ENCODE data around the gene ZNF516. TPM values are rescaled to one million over a fixed set of nuclear protein-coding genes. Genes with fewer than 3 reads are reported as not detected.

ZNF516 gene
- total and polyA plus RNA-seq, 10 of the 15 experiments (the other 5 are each of a cell fraction or from before 2014, with no cell fraction given): 2.0 to 32.0 (median 8.3) TPM

DNA sequence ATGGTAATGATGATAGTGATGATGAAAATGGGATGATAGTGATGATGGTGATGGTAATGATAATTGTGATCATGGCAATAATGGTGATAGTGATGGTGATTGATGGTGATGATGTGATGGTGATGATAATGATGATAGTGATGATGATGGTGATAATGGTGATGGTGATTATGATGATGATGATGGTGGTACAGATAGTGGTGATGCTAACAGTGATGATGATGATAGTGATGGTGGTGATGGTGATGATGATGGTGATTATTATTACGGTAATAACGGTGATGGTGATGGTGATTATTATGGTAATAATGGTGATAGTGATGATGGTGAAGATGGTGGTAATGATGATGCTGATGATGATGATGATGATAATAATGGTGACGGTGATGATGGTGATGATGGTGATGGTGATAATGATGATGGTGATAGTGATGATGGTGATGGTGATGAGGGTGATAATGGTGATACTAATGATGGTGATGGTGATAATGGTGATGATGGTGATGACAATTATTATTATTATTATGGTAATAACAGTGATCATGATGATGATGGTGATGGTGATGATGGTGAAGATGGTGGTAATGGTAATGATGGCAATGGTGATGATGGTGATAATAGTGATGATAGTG lies 151.0 kb downstream of the ZNF516 start:
- H3K4me1 ChIP-seq (ENCODE audit: control insufficient read depth, insufficient read depth, low read length): no peaks in the 10 kb centered on the region
- H3K4me2 ChIP-seq (ENCODE audit: control insufficient read depth, insufficient read depth): no peak overlapping the region
- RAD21 ChIA-PET (ENCODE audit: unreplicated experiment): no interaction called here
- H2AFZ ChIP-seq (ENCODE audit: control insufficient read depth, low read depth, low read length): no peak overlapping the region
- no TSS peak for BruUV-seq (replicated peaks)
- H3K9ac ChIP-seq (ENCODE audit: control insufficient read depth, insufficient read depth, low read length): no peak overlapping the region
- in situ Hi-C loops (cut with MboI) (no loop called here), intact Hi-C loops (cut with micrococcal nuclease; ENCODE audit: unreplicated experiment) (loop anchor here (10.0 kb wide), 1 partner anchor 1689 kb away; no protein-coding TSS in a partner anchor)
- POLR2A ChIA-PET: no interaction called here
- H3K36me3 ChIP-seq (ENCODE audit: control insufficient read depth in 2 of 2, insufficient read depth in 2 of 2, low read length in 1 of 2): no peaks in the 10 kb centered on the region
- TF ChIP-seq JUNB (IDR thresholded peaks at IDR 0.05) (no peak), IRF4 (IDR thresholded peaks at IDR 0.05; ENCODE audit: low read depth, low read length) (no peak), WRNIP1 (IDR thresholded peaks at IDR 0.05; ENCODE audit: borderline replicate concordance, low read depth, low read length) (no peak), KDM1A (IDR thresholded peaks at IDR 0.05; ENCODE audit: borderline replicate concordance) (no peak), NR2C1 (IDR thresholded peaks at IDR 0.05) (no peak), BMI1 (IDR thresholded peaks at IDR 0.05; ENCODE audit: borderline replicate concordance) (no peak), SMC3 (IDR thresholded peaks at IDR 0.05; ENCODE audit: borderline replicate concordance, low read length) (no peak)
- TF ChIP-seq, protein P1, sequence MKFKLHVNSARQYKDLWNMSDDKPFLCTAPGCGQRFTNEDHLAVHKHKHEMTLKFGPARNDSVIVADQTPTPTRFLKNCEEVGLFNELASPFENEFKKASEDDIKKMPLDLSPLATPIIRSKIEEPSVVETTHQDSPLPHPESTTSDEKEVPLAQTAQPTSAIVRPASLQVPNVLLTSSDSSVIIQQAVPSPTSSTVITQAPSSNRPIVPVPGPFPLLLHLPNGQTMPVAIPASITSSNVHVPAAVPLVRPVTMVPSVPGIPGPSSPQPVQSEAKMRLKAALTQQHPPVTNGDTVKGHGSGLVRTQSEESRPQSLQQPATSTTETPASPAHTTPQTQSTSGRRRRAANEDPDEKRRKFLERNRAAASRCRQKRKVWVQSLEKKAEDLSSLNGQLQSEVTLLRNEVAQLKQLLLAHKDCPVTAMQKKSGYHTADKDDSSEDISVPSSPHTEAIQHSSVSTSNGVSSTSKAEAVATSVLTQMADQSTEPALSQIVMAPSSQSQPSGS (IDR thresholded peaks at IDR 0.05; ENCODE audit: low read length): no peak
- TF ChIP-seq, protein P2, sequence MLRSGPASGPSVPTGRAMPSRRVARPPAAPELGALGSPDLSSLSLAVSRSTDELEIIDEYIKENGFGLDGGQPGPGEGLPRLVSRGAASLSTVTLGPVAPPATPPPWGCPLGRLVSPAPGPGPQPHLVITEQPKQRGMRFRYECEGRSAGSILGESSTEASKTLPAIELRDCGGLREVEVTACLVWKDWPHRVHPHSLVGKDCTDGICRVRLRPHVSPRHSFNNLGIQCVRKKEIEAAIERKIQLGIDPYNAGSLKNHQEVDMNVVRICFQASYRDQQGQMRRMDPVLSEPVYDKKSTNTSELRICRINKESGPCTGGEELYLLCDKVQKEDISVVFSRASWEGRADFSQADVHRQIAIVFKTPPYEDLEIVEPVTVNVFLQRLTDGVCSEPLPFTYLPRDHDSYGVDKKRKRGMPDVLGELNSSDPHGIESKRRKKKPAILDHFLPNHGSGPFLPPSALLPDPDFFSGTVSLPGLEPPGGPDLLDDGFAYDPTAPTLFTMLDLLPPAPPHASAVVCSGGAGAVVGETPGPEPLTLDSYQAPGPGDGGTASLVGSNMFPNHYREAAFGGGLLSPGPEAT (IDR thresholded peaks at IDR 0.05; ENCODE audit: low read depth): no peak
- SMC1A ChIA-PET (ENCODE audit: uncharacterized antibody, unreplicated experiment): no interaction called here
- no peak for ATAC-seq
- H3K27ac ChIP-seq (ENCODE audit: control insufficient read depth, insufficient read depth): no peak overlapping the region
- CTCF ChIA-PET: no interaction called here
- peak; percentile 31 for FAIRE-seq
- no peaks in the 10 kb centered on the region for H3K27me3 ChIP-seq (replicated peaks in 1 of 2; ENCODE audit: control insufficient read depth in 2 of 2, insufficient read depth in 2 of 2, low read length in 1 of 2)
- H3K9me3 ChIP-seq (replicated peaks; ENCODE audit: control insufficient read depth, insufficient read depth, low read length): no peaks in the 10 kb centered on the region; the same call in 2 of the 3 replicates
- H4K20me1 ChIP-seq (ENCODE audit: control insufficient read depth, insufficient read depth): no peaks in the 10 kb centered on the region
- WGBS (ENCODE audit: insufficient coverage, insufficient replicate concordance, low lambda C conversion rate, missing lambda C conversion rate): 75% methylated on average over 3 of the region's 3 CpGs
- no peaks in the 10 kb centered on the region for H3K79me2 ChIP-seq (ENCODE audit: control insufficient read depth, insufficient read depth, low read length)
- H3K4me3 ChIP-seq: no peak overlapping the region
- DNase-seq (ENCODE audit: low read depth, low spot score): no peak

Data from GM12878 (cell line).